ENCODE measurements around the gene GOLIM4.

GOLIM4 gene

GRCh38 chr3:167989999-167990398 is 105.7 kb downstream of the GOLIM4 start:
- DNase-seq (ENCODE audit: low spot score): no peak

GRCh38 chr3:167989066-167989465 is 106.7 kb downstream of the GOLIM4 start:
- DNase-seq (ENCODE audit: low spot score): no peak

GRCh38 chr3:167983583-167983982 is 112.1 kb downstream of the GOLIM4 start:
- no peak for DNase-seq (ENCODE audit: low spot score)

- DNase-seq (ENCODE audit: low spot score): no peak
Observed at GRCh38 chr3:167978486-167978885, 117.2 kb downstream of the GOLIM4 start.

- DNase-seq (ENCODE audit: low spot score): peak; percentile 4
Observed at GRCh38 chr3:167978071-167978470, 117.7 kb downstream of the GOLIM4 start.

- no peak for DNase-seq (ENCODE audit: low spot score)
Observed at GRCh38 chr3:167976516-167977361, 119.0 kb downstream of the GOLIM4 start.

DNA sequence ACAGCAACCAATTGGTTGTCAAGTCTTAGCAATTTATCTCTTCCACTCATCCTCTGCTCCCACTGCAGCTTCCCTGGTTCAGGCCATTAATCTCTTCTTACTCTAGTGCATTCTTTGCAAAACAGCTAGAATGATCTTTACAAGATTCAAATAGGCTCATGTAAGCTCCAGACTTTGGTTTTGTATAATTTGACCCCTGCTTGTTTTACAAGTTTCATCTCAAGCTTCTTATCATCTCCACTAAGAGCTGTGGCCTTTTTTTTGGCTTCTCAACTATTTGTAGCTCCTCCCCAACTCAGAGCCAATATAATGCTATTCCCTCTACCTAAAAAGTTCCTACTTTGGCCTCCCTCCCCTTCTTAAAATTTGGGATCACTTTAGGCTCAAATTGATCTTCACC is 121.8 kb downstream of the GOLIM4 start:
- DNase-seq (ENCODE audit: low spot score): no peak

DNA sequence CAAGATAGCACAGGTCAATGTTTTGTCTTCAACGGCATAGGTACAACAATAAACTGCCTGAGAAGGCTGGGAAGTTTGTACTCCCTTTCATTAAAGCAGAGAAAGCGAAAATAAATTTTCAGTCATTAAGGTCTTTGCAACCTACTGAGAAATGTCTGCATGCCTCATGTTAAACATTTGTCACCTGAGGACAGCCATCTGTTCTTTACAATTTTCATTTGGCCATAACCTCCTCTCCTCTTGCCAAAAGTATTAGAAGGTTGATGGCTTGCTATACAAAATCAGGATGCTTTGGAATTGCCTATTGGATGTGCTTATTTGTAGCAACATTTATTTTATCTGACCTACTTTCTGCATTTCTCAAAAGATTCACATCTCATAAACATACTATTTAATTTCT is 122.7 kb downstream of the GOLIM4 start:
- DNase-seq (ENCODE audit: low spot score): no peak

GRCh38 chr3:167972502-167972901 is 123.2 kb downstream of the GOLIM4 start:
- no peak for DNase-seq (ENCODE audit: low spot score)

- no peak for DNase-seq (ENCODE audit: low spot score)
Observed at GRCh38 chr3:167969548-167969947, 126.2 kb downstream of the GOLIM4 start.

GRCh38 chr3:167967257-167968036 is 128.3 kb downstream of the GOLIM4 start:
- DNase-seq (ENCODE audit: low spot score): no peak

Measured in Ammon's horn (tissue), 1 donor.